NCI-H460 (cell line): ENCODE results near the gene NXNL2. TPM values are rescaled to one million over a fixed set of nuclear protein-coding genes. Genes with fewer than 3 reads are reported as not detected.

Source experiments
- DNase-seq: peaks from one replicate; pipeline ENCODE4 v3.0.0-alpha.2; 2016; ENCODE audit warnings: low read depth; ENCODE audit errors: extremely low read depth
- total RNA-seq: library from RNA; depleted of rRNA; stranded (reverse); fragments of >200 nt; shearing (Covaris generic); gene quantifications from 2 replicates; pipeline ENCODE4 v1.2.3, GENCODE V29; 2014

The NXNL2 gene
- total RNA-seq, 1 experiment from 2014 or later: 0.17 TPM

DNA sequence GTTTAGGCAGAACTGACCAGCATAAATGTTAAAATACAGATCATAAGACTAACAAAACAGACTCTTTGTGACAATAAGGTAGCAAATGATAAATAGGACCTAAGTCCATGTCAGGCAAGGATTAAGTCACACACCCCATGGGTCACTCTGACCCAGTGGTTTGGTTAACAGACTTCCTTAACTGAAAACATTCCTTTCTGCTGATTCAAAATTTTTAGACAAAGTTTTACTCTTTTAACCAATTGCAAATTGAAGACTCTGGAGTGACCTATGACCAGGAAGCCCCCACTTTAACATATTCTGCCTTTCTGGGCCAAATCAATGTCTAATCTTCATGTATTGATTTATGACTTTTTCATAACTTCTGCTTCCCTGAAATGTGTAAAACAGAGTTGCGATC lies 4.9 kb upstream of the NXNL2 start:
- no peak for DNase-seq

DNA sequence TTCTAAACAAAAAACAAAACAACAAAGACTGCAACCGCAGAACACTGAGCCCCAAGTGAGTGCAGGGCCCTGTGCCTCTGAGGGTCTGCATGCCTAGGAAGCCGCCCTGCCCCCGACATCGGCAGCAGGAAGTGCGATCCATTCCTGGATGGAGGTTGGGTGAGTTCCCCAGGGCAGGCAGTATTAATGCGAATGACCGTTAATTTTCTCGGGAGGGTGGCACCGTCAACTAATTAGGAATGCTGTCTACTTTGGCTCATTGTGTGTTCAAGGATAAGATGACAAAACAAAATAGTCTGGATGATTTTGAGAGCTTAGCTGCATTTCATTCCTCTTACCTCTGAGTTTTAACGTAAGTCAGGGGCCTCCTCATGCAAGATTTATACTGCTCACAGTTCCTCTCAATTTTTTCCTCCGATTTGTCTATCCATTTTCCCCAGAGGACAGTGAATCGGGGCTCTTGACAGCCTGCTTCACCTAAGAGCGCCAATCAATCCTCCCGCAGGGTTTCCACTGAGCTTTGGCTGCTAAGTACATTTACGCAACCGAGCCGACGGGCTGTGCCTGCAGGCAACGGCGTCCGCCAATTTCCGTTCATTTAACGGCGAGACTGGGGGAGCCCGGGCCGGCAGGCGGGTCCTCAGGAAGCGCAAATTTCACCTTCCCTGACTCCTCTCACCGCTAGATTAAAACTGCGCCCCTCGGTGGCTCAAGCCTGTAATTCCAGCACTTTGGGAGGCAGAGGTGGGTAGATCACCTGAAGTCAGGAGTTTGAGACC lies 2.9 kb upstream of the NXNL2 start:
- DNase-seq: no peak

- no peak for DNase-seq
These were observed 975 bp upstream of the NXNL2 start for GRCh38 chr9:88533951-88534455.

DNA sequence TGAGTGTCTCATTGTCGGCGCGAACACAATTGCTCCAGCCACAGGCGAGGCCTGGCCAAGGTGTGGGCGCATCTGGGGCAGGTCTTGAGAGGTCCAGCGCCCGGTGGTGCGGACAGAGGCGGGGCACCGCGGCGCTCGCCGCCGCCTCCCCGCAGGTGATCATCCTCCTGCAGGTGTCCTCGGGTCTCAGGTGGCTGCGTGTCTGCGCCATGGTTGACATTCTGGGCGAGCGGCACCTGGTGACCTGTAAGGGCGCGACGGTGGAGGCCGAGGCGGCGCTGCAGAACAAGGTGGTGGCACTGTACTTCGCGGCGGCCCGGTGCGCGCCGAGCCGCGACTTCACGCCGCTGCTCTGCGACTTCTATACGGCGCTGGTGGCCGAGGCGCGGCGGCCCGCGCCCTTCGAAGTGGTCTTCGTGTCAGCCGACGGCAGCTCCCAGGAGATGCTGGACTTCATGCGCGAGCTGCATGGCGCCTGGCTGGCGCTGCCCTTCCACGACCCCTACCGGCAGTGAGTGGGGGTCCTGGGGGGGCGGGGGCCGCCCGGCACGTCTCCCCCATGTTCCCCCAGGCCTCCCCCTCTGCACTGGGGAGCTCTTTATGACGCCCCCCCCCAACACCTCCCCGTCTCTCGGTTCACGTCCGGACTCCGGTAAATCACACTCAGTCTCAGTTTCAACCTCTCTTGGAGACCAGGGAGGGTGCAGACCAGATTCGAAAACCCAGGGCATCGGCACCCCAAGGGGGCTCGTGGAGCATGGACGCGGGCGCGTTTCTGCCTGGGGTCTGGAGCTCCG lies 446 bp downstream of the NXNL2 start:
- DNase-seq: no peak

DNA sequence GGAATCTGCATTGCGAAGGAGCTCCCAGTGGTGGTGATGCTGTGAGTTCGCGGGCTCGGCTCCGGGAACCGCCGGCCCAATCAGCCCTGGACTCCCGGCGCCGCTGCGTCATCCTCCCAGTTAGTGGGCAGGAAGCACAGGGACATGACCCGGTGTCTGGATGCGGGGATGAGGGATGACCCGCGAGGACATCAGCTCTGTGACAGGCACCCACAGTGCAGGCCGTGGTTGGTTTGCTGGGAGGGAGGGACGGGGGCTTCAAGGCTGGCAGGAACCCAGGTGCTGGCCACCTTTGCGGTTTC lies 996 bp downstream of the NXNL2 start:
- DNase-seq: no peak

DNA sequence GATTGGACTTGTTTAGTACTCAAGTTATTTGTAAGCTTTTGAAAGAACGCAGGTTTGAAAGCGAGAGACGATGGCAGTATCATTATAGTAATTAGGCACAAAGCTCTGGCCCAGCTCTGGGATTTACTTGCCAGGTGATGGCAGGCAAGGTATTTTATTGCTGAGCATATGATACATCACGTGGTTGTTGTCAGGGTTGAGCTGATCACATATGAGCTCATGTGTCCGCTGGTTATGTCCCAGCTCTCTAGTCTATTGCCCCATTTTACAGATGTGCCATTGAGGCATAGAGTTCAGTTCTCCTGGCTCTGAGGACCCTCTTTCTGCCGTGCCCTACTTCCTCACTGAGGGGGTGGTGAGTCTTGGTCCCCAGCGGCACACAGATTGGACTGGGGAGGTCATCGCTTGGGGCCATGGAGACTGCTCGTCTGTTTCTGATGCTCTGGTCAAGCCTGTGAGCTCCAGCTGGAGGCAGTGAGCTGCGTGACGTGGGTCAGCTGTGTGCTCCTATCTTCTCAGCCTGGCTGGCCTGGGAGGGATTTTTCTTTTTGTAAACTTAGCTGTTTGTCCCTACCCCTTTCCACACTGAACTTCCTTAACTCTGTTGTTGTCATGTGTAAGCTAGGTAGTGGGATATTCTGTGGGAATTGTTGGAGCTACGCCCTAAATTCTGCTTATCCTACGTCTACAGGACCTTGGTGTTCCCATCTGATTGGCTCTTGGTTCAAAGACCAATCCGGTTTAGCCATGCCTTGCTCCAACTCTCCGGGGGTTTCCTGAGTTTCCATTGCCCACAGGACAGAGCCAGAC lies 2.2 kb downstream of the NXNL2 start:
- no peak for DNase-seq

GRCh38 chr9:88537761-88538091 lies 2.7 kb downstream of the NXNL2 start:
- no peak for DNase-seq

GRCh38 chr9:88538311-88539085 lies 3.5 kb downstream of the NXNL2 start:
- no peak for DNase-seq

GRCh38 chr9:88539246-88539645 lies 4.3 kb downstream of the NXNL2 start:
- DNase-seq: no peak

GRCh38 chr9:88540251-88540763 lies 5.3 kb downstream of the NXNL2 start:
- DNase-seq: no peak

DNA sequence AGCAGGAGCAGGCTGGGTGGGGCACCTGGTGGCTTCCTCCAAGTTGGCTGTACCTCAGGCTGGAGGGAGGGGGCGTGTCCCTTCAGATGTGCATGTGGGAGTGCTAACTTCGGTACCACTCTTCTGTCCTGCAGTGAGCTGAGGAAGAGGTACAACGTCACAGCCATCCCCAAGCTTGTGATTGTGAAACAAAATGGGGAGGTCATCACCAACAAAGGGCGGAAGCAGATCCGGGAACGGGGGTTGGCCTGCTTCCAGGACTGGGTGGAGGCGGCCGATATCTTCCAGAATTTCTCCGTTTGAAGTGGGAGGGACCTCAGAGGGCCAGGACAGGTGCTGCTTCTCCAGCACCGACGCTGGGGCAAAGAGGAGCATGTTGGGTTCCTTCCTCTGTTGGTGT lies 9.3 kb downstream of the NXNL2 start:
- peak; percentile 26 for DNase-seq

- no peak for DNase-seq
These were observed 16.7 kb downstream of the NXNL2 start for GRCh38 chr9:88551546-88552137.

DNA sequence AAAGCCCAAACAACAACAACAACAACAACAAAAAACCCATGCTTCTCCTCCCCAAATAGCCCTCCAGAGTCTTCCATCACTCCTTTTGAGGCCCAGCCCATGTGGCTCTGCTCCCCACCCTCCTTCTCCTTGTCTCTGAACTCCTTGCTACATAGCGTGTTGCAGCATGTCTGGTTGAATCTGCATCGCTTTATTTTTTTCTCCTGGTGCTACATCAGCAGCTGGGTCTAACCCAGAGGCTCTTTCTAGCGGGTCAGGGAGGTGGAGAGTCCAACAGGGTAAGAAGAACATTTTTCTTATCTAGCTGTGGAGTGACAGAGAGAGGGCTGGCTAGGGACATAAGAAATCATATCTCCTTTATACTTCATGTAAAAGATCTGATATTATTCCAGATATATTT lies 18.4 kb downstream of the NXNL2 start:
- DNase-seq: no peak

DNA sequence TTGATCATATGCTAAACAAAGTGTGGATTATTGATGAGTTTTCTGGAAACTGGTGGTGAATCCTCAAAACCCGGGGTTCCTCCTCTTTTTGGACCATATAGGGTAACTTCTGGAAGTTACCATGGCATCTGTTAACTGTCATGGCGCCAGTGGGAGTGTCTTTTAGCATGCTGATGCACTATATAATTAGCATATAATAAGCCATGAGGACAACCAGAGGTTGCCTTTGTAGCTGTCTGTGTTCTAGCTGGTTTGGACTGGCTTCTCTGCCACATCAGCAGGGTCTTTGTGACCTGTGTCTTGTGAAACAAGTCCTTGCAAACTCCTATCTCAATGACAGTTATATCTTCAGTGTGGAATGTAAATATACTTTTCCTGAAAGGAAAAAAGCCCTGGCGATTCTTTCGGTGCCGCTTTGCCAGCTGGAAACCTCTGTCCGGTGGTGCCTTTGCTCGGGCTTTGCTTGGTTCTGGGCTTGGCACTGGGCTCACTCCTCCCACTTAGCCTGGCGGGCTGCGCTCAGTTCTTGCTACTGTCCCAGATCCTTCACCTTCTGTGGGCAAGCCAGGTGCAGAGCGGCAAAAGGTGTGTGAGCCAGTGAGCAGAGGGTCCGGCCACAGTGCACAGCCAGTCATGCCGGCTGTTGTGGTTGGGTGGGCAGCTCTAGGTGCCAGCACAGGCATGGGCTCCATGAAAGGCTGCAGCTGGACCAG lies 20.4 kb downstream of the NXNL2 start:
- no peak for DNase-seq

- DNase-seq: no peak
These were observed 24.7 kb downstream of the NXNL2 start for GRCh38 chr9:88559661-88560060.

DNA sequence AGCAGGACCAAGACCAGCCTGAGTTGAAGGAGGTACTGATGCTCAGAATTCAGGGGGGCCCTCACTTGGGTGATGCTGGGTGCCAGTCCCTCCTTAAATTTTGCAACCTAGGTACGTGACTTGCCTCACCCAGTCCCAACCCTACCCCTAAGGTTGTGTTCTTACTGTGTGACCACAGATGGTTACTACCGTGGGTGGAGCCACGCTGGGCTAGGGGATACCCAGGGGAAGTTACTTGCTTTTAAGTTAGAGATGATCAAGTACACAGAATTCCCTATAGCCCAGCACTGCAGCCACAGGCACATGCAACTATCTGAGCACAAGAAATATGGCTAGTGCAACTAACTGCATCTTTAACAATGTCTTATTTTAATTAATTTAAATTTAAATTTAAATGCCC lies 32.9 kb downstream of the NXNL2 start:
- no peak for DNase-seq

DNA sequence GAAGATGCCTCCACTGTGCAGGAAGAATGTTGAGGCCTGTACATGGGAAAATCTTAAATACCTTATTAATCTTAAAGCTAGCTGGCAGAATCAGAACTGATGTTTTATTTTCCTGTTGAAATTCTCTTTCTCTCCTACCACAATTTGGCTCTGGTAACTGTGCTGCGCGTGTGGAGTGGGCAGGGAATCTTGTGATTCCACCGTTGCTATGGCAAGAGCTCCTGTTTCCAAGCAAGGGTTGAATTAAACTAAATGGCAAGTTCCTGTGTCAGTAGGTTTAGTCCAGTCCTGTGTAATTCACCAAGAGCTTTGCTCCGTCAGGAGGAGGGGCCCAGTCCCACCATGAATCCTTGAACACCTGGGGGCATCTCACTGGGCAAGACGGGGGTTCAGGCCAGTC lies 36.4 kb downstream of the NXNL2 start:
- no peak for DNase-seq

DNA sequence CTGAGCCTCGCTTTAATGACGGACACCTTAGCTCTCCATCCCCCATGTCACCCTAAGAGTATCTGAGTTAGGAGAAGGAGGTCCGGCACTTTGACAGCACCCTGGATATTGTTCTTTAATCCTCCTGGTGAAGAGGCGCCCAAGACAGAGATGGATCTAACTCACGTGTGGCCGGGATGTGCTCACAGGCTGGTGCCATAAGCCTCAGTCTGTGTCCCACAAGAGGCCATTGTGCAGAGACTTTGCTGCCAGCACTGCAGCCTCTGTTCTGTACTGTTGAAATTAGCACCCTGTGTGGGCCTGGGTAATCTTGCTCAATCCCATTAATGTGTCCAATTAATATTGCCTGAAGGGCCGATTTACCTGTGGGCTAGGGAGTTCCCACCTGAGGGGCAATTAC lies 37.7 kb downstream of the NXNL2 start:
- DNase-seq: no peak

DNA sequence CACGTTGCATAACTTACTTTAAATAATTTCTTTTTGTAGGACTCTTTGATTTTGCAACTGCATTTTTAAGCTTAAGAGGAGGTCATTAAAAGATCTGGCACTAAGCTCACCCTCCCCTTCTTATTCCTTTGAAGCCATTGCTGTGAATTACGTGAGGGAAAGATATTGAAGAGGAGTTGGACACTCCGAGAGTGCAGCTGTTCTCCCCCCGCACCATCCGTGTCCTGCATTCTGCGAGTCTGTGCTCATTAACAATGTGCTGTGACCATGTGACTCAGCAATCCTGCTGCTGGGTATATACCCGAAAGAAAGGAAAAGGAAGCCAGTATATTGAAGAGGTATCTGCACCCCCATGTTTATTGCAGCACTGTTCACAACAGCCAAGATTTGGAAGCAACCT lies 40.0 kb downstream of the NXNL2 start:
- DNase-seq: peak; percentile 59
